SH-SY5Y (cell line): ENCODE results near the gene ACADSB.

Experiments
- GATA2 ChIP-seq: IDR thresholded peaks from 2 replicates; pipeline ENCODE4 v1.6.1; 2011; ENCODE audit warnings: mild to moderate bottlenecking, low read depth, low read length
- GATA3 ChIP-seq: IDR thresholded peaks from 2 replicates; pipeline ENCODE4 v1.6.1; 2011; ENCODE audit warnings: low read depth, mild to moderate bottlenecking, low read length, moderate library complexity

DNA sequence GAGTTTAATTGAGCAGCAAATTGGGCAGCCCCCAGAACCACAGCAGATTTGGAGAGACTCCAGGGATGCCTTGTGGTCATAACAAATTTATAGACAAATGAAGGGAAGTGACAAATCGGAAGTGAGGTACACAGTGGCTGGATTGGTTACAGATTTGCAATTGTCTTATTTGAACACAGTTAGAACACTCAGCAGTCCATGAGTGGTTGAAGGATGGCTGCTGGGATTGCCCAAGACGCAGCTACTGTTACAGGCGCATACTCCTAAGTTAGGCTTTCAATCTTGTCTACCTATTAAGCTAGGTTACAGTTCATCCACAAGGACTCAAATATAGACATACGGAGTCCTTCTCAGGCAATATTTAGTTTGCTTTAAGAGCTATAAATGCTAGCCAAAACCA lies 7.4 kb downstream of the ACADSB start:
- TF ChIP-seq GATA2 (no peak), GATA3 (no peak)
